Stomach (tissue), 9 donors: ENCODE data around the gene LMOD3. TPM values are rescaled to one million over a fixed set of nuclear protein-coding genes. Genes with fewer than 3 reads are reported as not detected.
A peak's percentile ranks its signal among the peaks of the same experiment; 100 is the strongest.

Experiments
- DNase-seq, 2 donors: peaks; one replicate each; pipeline versions ENCODE4 v3.0.0 to v3.0.0-alpha.2; 2013 to 2019
- H3K27ac ChIP-seq, 5 donors: fragments of 200-600 bp in 4 of 5; sonication (generic) in 4 of 5; one replicate each; pipeline ENCODE4 v1.5.1; 2013 to 2019; ENCODE audit warnings: mild to moderate bottlenecking in 1 of 5, moderate library complexity in 1 of 5
- H3K27me3 ChIP-seq, 3 donors: fragments of 200-600 bp; sonication (generic); one replicate each; pipeline ENCODE4 v1.5.1; 2017 to 2019; ENCODE audit warnings: mixed run types in 1 of 3
- H3K36me3 ChIP-seq, 4 donors: fragments of 200-600 bp; sonication (generic); 1 replicate in 3 of 4; 2 replicates in 1 of 4; pipeline ENCODE4 v1.5.1; 2016 to 2019
- H3K4me1 ChIP-seq, 4 donors: fragments of 200-600 bp; sonication (generic); one replicate each; pipeline ENCODE4 v1.5.1; 2016 to 2019
- H3K4me3 ChIP-seq, 4 donors: fragments of 200-600 bp; sonication (generic) in 3 of 4; one replicate each; pipeline ENCODE4 v1.5.1; 2016 to 2019; ENCODE audit warnings: mild to moderate bottlenecking in 1 of 4
- H3K9me3 ChIP-seq, 4 donors: fragments of 200-600 bp; sonication (generic); one replicate each; pipeline ENCODE4 v1.5.1; 2016 to 2019
- EP300 ChIP-seq: sonication (generic); formaldehyde crosslinking; IDR thresholded peaks from one replicate; pipeline ENCODE4 v1.6.1; 2017; ENCODE audit warnings: antibody characterized with exemption
- POLR2A ChIP-seq, 4 donors: fragments of 450-650 bp; IDR thresholded peaks; one replicate each; pipeline ENCODE4 v1.6.1; 2016; ENCODE audit warnings: antibody characterized with exemption in 4 of 4, control low read depth in 2 of 4, mild to moderate bottlenecking in 1 of 4, moderate library complexity in 1 of 4
- POLR2AphosphoS5 ChIP-seq, 3 donors: sonication (generic); formaldehyde crosslinking; IDR thresholded peaks; one replicate each; pipeline ENCODE4 v1.6.1; 2016; ENCODE audit warnings: antibody characterized with exemption in 3 of 3
- WGBS, 5 donors: extraction: QIAGEN DNeasy Blood & Tissue Kit in 3 of 5; methylation state at CpG; one replicate each; pipeline versions ENCODE4 v1.1.5 to v1.1.7; 2013 to 2018; 5-methylcytosine and 5-hydroxymethylcytosine counted together
- intact Hi-C: fragments of 100-400 bp; cut with DNase I; formaldehyde crosslinking; loops from one replicate; pipeline ENCODE4 v1.15.1; 2023; ENCODE audit warnings: low total_unique reads
- polyA plus RNA-seq, 3 donors: library from polyadenylated mRNA; stranded (reverse); fragments of 200-250 nt; gene quantifications; one replicate each; pipeline ENCODE4 v1.2.3, GENCODE V29; 2013
- total RNA-seq, 5 donors: library from RNA; depleted of rRNA; stranded (reverse); fragments of >200 nt; gene quantifications; one replicate each; pipeline versions ENCODE4 v1.1.0 to v1.2.3, GENCODE V29; 2014 to 2016
- TF ChIP-seq, protein P1 (sequence below), 7 experiments: fragments of 450-650 bp in 4 of 7; fragments of 200-600 bp in 3 of 7; sonication (generic) in 3 of 7; IDR thresholded peaks; one replicate each; pipeline ENCODE4 v1.5.1; 2016 to 2019; ENCODE audit warnings: antibody characterized with exemption in 7 of 7, control low read depth in 2 of 7, mild to moderate bottlenecking in 1 of 7
- donor health status: healthy with polysubstance abuse.
- donor health status: Bipolar disorder and iron deficiency.
- donor health status: healthy.

LMOD3 gene
- total and polyA plus RNA-seq, 8 donors, result 0.18 to 4.9 (median 0.24) TPM; not detected in 4

DNA sequence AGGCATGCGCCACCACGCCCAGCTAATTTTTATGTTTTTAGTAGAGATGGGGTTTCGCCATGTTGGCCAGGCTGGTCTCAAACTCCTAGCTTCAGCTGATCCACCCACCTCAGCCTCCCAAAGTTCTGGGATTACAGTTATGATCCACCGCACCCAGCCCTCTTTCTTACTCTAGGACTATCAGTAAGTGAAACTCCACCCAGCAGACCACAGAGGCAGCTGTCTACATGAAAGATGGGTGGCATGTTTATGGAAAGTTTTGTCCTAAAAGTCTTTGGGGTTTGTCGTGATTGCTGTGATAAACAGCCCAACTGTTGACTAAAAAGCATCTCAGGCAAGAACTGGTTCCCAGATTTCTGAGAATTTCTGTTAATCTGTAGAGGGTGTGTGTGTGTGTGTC is 26.8 kb downstream of the LMOD3 start:
- DNase-seq, result no peak
- peak overlapping the region; percentile 28 to 97 (median 75) for H3K27ac ChIP-seq

GRCh38 chr3:69094467-69095205 is 27.8 kb downstream of the LMOD3 start:
- no peak for TF ChIP-seq POLR2A (IDR thresholded peaks at IDR 0.05)
- TF ChIP-seq, protein P1, sequence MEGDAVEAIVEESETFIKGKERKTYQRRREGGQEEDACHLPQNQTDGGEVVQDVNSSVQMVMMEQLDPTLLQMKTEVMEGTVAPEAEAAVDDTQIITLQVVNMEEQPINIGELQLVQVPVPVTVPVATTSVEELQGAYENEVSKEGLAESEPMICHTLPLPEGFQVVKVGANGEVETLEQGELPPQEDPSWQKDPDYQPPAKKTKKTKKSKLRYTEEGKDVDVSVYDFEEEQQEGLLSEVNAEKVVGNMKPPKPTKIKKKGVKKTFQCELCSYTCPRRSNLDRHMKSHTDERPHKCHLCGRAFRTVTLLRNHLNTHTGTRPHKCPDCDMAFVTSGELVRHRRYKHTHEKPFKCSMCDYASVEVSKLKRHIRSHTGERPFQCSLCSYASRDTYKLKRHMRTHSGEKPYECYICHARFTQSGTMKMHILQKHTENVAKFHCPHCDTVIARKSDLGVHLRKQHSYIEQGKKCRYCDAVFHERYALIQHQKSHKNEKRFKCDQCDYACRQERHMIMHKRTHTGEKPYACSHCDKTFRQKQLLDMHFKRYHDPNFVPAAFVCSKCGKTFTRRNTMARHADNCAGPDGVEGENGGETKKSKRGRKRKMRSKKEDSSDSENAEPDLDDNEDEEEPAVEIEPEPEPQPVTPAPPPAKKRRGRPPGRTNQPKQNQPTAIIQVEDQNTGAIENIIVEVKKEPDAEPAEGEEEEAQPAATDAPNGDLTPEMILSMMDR (IDR thresholded peaks at IDR 0.05), result no peak
- no peak for TF ChIP-seq POLR2AphosphoS5 (IDR thresholded peaks at IDR 0.05)
- no peak for TF ChIP-seq EP300
- DNase-seq, result no peak
- H3K36me3 ChIP-seq, result peaks cover 0 to 7% (median 0%) of the 10 kb centered on the region in 4 donors
- peak overlapping the region; percentile 4 to 97 (median 75) for H3K27ac ChIP-seq
- no peaks in the 10 kb centered on the region for H3K27me3 ChIP-seq
- intact Hi-C loops, result no loop called here
- H3K4me3 ChIP-seq, result no peak overlapping the region
- H3K4me1 ChIP-seq, result peaks cover 57 to 94% (median 75%) of the 10 kb centered on the region in 4 donors
- no peaks in the 10 kb centered on the region for H3K9me3 ChIP-seq
- 40 to 57% (median 54%) methylated on average over 8 of the region's 8 CpGs for WGBS, 5 donors

More for the DNA sequence above, 26.8 kb downstream of the LMOD3 start:
- 74 to 76% (median 74%) methylated on average over 5 of the region's 5 CpGs for WGBS, 5 donors
- intact Hi-C loops, result no loop called here
- Histone ChIP-seq H3K4me1 (peaks cover 49 to 88% (median 69%) of the 10 kb centered on the region in 4 donors), H3K4me3 (no peak overlapping the region), H3K27me3 (no peaks in the 10 kb centered on the region), H3K9me3 (no peaks in the 10 kb centered on the region), H3K36me3 (peaks cover 0 to 17% (median 6%) of the 10 kb centered on the region in 4 donors)
- TF ChIP-seq EP300, result no peak

GRCh38 chr3:69092030-69092516 is 30.3 kb downstream of the LMOD3 start:
- H3K4me3 ChIP-seq, result no peak overlapping the region
- WGBS, 5 donors, result 29 to 36% (median 30%) methylated on average over 4 of the region's 4 CpGs

GRCh38 chr3:69091389-69092029 is 30.9 kb downstream of the LMOD3 start:
- peaks cover 83 to 100% (median 94%) of the 10 kb centered on the region in 4 donors for H3K4me1 ChIP-seq
- H3K36me3 ChIP-seq, result peaks cover 0 to 7% (median 0%) of the 10 kb centered on the region in 4 donors
- no peaks in the 10 kb centered on the region for H3K27me3 ChIP-seq
- peak overlapping the region; percentile 60 to 97 (median 75) for H3K27ac ChIP-seq
- no peaks in the 10 kb centered on the region for H3K9me3 ChIP-seq
- 42 to 56% (median 44%) methylated on average over 5 of the region's 5 CpGs for WGBS, 5 donors
- no peak overlapping the region for H3K4me3 ChIP-seq
- DNase-seq, result no peak
- TF ChIP-seq POLR2AphosphoS5 (IDR thresholded peaks at IDR 0.05), result no peak
- TF ChIP-seq EP300, result no peak
- no peak for TF ChIP-seq POLR2A (IDR thresholded peaks at IDR 0.05)
- TF ChIP-seq, protein P1 (IDR thresholded peaks at IDR 0.05), result no peak
- intact Hi-C loops, result no loop called here

More at GRCh38 chr3:69092030-69092516, 30.3 kb downstream of the LMOD3 start:
- Histone ChIP-seq H3K9me3 (no peaks in the 10 kb centered on the region), H3K27me3 (no peaks in the 10 kb centered on the region), H3K4me1 (peaks cover 78 to 100% (median 91%) of the 10 kb centered on the region in 4 donors), H3K27ac (peak overlapping the region; percentile 30 to 97 (median 75)), H3K36me3 (peaks cover 0 to 7% (median 0%) of the 10 kb centered on the region in 4 donors)
- TF ChIP-seq POLR2A (IDR thresholded peaks at IDR 0.05), result no peak
- TF ChIP-seq EP300, result no peak
- no peak for TF ChIP-seq POLR2AphosphoS5 (IDR thresholded peaks at IDR 0.05)
- TF ChIP-seq, protein P1 (IDR thresholded peaks at IDR 0.05), result no peak
- no peak for DNase-seq
- intact Hi-C loops, result no loop called here
